DND-41 (cell line): ENCODE measurements around the gene ACACA.

Experiments
- ATAC-seq: fragments of 200-7000 bp; cut with Tn5 transposase; 3 replicates; pipeline ENCODE4 v1.9.1; 2021; ENCODE audit warnings: low read depth; ENCODE audit not compliant: insufficient read depth
- DNase-seq: peaks from one replicate; pipeline ENCODE4 v3.0.0-alpha.2; 2020
- H2AFZ ChIP-seq: 2 replicates; pipeline ENCODE4 v1.6.0; 2012; ENCODE audit warnings: low read depth, low read length
- H3K27ac ChIP-seq: 2 replicates; pipeline ENCODE4 v1.5.1; 2012; ENCODE audit warnings: low read length, inconsistent platforms
- H3K27me3 ChIP-seq: fragments of 200-600 bp; sonication (generic); 2 replicates; pipeline ENCODE4 v1.6.0; 2012; ENCODE audit warnings: low read length, mild to moderate bottlenecking, inconsistent platforms; ENCODE audit not compliant: insufficient read depth, poor library complexity
- H3K36me3 ChIP-seq: 2 replicates; pipeline ENCODE4 v1.5.1; 2012; ENCODE audit warnings: low read length, inconsistent platforms; ENCODE audit not compliant: insufficient read depth
- H3K4me1 ChIP-seq: 2 replicates; pipeline ENCODE4 v1.5.1; 2012; ENCODE audit warnings: mild to moderate bottlenecking, low read length; ENCODE audit not compliant: insufficient read depth
- H3K4me2 ChIP-seq: 2 replicates; pipeline ENCODE4 v1.6.0; 2012; ENCODE audit warnings: mild to moderate bottlenecking, moderate library complexity, low read length, inconsistent platforms; ENCODE audit not compliant: insufficient read depth
- H3K4me3 ChIP-seq, 2 experiments: fragments of 200-600 bp in 1 of 2; shearing (Covaris generic) in 1 of 2; 2 replicates each; pipeline ENCODE4 v1.5.1; 2012 to 2016; ENCODE audit warnings: inconsistent platforms in 2 of 2, low read length in 2 of 2, mild to moderate bottlenecking in 2 of 2, low read depth in 1 of 2, moderate library complexity in 1 of 2
- H3K79me2 ChIP-seq: 2 replicates; pipeline ENCODE4 v1.6.0; 2012; ENCODE audit warnings: low read length, inconsistent platforms; ENCODE audit not compliant: insufficient read depth
- H3K9ac ChIP-seq: 2 replicates; pipeline ENCODE4 v1.6.0; 2012; ENCODE audit warnings: low read depth, mild to moderate bottlenecking, inconsistent platforms, low read length, moderate library complexity
- H3K9me3 ChIP-seq: 2 replicates; pipeline ENCODE4 v1.5.1; 2012; ENCODE audit warnings: low read length, moderate library complexity, mild to moderate bottlenecking, inconsistent platforms; ENCODE audit not compliant: insufficient read depth, severe bottlenecking
- H4K20me1 ChIP-seq: 2 replicates; pipeline ENCODE4 v1.6.0; 2012; ENCODE audit warnings: low read length; ENCODE audit not compliant: insufficient read depth
- CTCF ChIP-seq: IDR thresholded peaks from 2 replicates; pipeline ENCODE4 v1.5.1; 2012; ENCODE audit warnings: borderline replicate concordance, low read length, moderate library complexity, mild to moderate bottlenecking; ENCODE audit not compliant: poor library complexity, severe bottlenecking; ENCODE audit errors: extremely low read depth
- EZH2 ChIP-seq: IDR thresholded peaks from 3 replicates; pipeline ENCODE4 v1.6.1; 2012; ENCODE audit warnings: borderline replicate concordance, low read depth, mild to moderate bottlenecking, moderate library complexity, low read length, inconsistent platforms; ENCODE audit not compliant: severe bottlenecking

ACACA gene

DNA sequence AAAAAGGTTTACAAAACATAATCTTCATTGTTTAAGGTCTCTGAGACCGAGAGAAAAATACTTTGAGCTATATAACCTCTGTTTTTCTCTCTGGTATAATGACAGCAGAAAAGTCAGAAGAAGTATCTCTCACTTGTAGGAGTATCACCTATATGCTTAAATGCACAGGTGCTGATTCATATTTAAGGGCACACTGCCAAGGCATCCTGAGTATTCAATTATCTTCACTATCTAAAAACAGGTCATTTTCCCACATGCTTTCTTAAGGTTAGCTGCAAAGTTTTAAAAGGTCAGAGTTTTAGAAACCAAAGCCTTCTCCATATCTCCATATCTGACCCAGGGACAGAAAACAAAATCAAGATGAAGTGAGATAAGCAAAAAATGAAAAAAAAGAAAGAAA, 130.2 kb downstream of the ACACA start:
- Histone ChIP-seq H3K27ac (no peak overlapping the region), H3K79me2 (no peaks in the 10 kb centered on the region), H3K9ac (no peak overlapping the region), H4K20me1 (no peaks in the 10 kb centered on the region), H3K4me3 (no peak overlapping the region), H3K4me2 (no peak overlapping the region), H3K27me3 (no peaks in the 10 kb centered on the region), H3K4me1 (no peaks in the 10 kb centered on the region), H3K36me3 (peaks cover 61% of the 10 kb centered on the region), H2AFZ (no peak overlapping the region), H3K9me3 (no peaks in the 10 kb centered on the region)
- ATAC-seq (no peak), DNase-seq (no peak)
- no peak for TF ChIP-seq CTCF
- no peak for TF ChIP-seq EZH2

GRCh38 chr17:37274461-37274860, 132.2 kb downstream of the ACACA start:
- H3K27ac ChIP-seq = no peak overlapping the region
- H3K4me3 ChIP-seq = no peak overlapping the region
- H3K36me3 ChIP-seq = peaks cover 68% of the 10 kb centered on the region
- no peak overlapping the region for H3K4me2 ChIP-seq
- TF ChIP-seq CTCF (no peak), EZH2 (no peak)
- H3K79me2 ChIP-seq = no peaks in the 10 kb centered on the region
- no peaks in the 10 kb centered on the region for H3K9me3 ChIP-seq
- DNase-seq (no peak), ATAC-seq (no peak)
- H3K27me3 ChIP-seq = no peaks in the 10 kb centered on the region
- no peak overlapping the region for H3K9ac ChIP-seq
- H3K4me1 ChIP-seq = no peaks in the 10 kb centered on the region
- H4K20me1 ChIP-seq = no peaks in the 10 kb centered on the region
- H2AFZ ChIP-seq = no peak overlapping the region

- Histone ChIP-seq H3K4me2 (no peak overlapping the region), H3K79me2 (no peaks in the 10 kb centered on the region), H2AFZ (no peak overlapping the region), H4K20me1 (no peaks in the 10 kb centered on the region), H3K9ac (no peak overlapping the region), H3K4me3 (no peak overlapping the region), H3K27me3 (no peaks in the 10 kb centered on the region), H3K36me3 (peaks cover 74% of the 10 kb centered on the region), H3K27ac (no peak overlapping the region), H3K9me3 (no peaks in the 10 kb centered on the region), H3K4me1 (no peaks in the 10 kb centered on the region)
- ATAC-seq = no peak
- DNase-seq = no peak
- no peak for TF ChIP-seq EZH2
- TF ChIP-seq CTCF = no peak
Observed at GRCh38 chr17:37273409-37274051, 133.1 kb downstream of the ACACA start.
